Fibroblast of villous mesenchyme (primary cell): ENCODE data around the gene TMEM60. TPM values are rescaled to one million over a fixed set of nuclear protein-coding genes. Genes with fewer than 3 reads are reported as not detected.

Experiments
- DNase-seq: peaks from one replicate; pipeline ENCODE4 v3.0.0-alpha.2; 2010; ENCODE audit warnings: low read depth
- H3K4me3 ChIP-seq: 2 replicates; pipeline ENCODE4 v1.5.1; 2011; ENCODE audit warnings: low read depth, mild to moderate bottlenecking, low read length
- total RNA-seq: library from RNA; depleted of rRNA; stranded (reverse); fragments of >200 nt; gene quantifications from 2 replicates; pipeline ENCODE4 v1.2.3, GENCODE V29; 2012
- TF ChIP-seq, protein P1 (sequence below): IDR thresholded peaks from 2 replicates; pipeline ENCODE4 v1.5.1; 2012; ENCODE audit warnings: low read depth, mild to moderate bottlenecking, low read length; ENCODE audit not compliant: insufficient read depth

TMEM60 gene
- total RNA-seq, 1 donor, result 30.2 TPM

DNA sequence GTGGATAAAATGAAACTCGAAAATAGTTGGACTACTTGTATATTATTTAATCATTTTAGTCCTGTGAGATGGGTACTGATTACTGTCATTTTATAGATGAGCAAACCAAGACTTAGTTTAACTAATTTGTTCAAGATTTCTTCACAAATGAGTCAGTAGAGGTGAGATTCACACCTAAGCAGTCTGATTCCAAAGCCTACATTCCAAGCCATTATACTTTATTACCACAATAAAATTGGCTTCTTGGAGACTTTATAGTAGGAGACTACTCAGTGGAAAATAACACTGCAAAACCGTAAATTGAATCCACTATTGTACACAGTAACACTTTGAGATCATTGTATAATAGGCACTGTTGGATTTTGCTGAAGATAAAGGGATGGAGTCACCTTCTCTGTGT lies 2.5 kb upstream of the TMEM60 start:
- no peak for DNase-seq
- H3K4me3 ChIP-seq, result no peak overlapping the region
- TF ChIP-seq, protein P1, sequence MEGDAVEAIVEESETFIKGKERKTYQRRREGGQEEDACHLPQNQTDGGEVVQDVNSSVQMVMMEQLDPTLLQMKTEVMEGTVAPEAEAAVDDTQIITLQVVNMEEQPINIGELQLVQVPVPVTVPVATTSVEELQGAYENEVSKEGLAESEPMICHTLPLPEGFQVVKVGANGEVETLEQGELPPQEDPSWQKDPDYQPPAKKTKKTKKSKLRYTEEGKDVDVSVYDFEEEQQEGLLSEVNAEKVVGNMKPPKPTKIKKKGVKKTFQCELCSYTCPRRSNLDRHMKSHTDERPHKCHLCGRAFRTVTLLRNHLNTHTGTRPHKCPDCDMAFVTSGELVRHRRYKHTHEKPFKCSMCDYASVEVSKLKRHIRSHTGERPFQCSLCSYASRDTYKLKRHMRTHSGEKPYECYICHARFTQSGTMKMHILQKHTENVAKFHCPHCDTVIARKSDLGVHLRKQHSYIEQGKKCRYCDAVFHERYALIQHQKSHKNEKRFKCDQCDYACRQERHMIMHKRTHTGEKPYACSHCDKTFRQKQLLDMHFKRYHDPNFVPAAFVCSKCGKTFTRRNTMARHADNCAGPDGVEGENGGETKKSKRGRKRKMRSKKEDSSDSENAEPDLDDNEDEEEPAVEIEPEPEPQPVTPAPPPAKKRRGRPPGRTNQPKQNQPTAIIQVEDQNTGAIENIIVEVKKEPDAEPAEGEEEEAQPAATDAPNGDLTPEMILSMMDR, result no peak

DNA sequence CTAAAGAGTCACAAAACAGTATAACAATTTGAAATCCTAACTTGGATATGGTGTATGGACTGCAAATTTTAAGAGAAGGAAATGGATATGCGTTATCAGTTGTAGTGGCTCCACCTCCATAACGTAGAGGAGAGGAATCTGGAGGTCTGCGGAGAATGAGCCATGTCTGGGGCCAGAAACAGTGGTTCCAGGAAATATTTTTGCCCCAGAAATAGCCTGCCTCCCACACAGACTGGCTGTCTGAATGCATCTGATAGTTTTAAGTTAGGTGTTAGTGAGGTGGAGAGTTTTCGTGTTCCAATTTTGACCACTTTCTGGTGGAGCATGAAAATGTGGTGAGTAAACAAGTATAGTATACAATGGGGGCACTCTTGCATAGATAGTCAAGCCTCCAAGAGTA lies 1.9 kb upstream of the TMEM60 start:
- no peak for DNase-seq
- TF ChIP-seq, protein P1, result no peak
- peak overlapping the region; percentile 95 for H3K4me3 ChIP-seq

DNA sequence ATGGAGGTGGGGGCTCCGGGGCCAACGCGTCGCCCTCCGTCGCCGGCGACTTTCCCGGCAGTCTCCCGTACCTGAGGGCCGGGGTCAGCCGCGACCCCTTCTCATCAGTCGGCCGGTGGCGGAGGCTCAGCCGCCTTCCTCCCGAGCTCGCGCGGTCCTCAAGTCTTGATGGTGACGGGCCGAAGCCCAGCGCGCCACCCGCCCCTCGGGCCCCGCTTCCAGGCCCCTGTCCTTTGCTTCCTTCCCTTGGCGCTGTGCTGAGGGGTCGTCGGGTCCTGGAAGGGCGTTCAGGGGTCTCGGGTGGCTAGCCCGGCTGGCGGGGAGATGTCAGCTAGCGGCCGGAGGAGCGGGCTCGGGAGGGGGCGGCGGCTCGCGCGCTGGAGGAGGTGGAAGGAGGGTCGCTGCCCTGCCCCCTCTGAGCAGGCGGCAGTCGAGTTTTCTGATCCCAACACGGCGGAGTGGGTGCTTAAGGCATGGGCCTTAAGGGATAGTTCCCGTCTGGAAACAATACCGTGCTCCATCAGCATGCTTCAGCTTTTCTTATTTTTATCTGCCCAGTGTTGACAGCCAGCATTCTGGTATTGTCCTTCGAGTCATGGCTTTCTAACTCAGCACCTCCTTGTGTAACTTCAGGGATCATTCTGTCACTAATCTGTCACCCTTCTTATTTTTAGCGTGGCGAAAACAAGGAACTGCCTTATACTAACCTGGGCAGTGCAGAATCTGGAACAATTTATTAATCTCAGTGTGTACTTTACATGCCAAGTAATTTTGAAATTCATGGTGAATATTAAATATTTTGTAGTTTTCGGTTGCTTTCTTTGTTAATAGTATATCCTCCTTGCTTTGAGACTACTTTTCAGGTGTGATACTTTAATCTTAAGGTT lies 1.1 kb upstream of the TMEM60 start:
- H3K4me3 ChIP-seq, result peak overlapping the region; percentile 95
- DNase-seq, result peak; percentile 37
- TF ChIP-seq, protein P1, result no peak

DNA sequence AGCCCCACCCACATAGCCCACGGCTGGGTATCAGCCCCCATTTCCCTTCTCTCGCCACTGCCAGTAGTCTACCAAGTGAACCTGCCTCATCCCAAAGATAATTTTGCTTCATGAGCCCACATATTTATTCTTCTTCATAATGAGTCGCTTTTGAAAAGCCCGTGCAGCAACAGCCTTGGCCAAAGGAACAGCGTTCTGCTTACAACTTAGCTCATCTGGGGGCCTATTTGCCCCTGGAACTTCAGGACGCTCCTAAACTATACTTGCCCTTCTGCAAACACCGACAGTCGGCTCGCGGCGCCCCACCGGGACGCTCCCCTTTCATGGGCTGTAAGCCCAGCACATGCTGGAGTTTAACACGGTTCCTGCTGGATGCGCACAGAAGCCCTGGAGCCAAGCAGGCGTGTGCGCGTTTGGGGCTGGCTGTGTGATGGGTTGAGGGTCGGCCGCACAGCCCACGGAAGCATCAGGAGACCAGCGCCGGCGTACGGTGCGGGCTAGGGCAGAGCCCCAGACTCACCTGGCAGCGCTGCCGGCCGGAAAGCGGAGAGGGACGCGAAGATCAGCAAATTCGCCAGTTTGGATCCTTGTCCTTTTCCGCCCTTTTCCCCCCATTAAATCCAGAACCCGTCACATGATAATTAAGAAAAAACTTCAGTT lies 370 bp downstream of the TMEM60 start:
- no peak for DNase-seq
- H3K4me3 ChIP-seq, result peak overlapping the region; percentile 95
- TF ChIP-seq, protein P1, result no peak

DNA sequence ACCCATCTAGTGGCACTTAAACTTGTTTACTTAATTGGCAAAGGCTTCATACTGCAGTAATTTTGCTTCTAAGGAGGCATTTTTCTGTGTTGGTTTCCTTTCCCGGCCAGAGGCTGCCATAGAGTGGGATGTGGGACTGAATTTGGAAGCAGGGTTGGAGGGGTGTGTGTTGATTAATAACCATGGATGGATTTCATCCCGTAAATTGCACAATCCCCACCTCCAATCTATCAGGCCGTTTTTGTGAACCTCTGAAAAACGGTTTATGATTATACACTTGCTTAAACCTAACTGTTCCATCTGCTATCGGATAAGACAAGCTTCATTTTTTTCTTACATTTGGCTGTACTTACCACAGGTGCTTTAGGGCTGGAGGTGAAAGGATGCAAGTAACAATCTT lies 1.3 kb downstream of the TMEM60 start:
- TF ChIP-seq, protein P1, result no peak
- no peak for DNase-seq
- H3K4me3 ChIP-seq, result peak overlapping the region; percentile 95

DNA sequence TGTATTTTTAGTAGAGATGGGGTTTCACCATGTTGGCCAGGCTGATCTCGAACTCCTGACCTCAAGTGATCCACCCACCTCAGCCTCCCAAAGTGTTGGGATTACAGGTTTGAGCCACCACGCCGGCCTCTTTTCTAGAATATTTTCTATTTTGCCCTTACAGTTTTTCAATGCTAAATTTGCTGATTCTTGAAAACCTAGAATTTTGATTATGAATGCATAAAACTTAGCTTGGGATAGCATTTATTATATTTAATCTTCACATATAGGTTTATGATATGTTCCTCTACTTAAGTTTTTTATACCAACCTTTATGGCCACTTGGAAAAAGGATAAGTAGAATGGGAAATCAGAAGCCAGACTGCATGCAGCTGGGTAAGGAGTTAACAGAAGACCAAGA lies 2.1 kb downstream of the TMEM60 start:
- H3K4me3 ChIP-seq, result no peak overlapping the region
- DNase-seq, result no peak
- TF ChIP-seq, protein P1, result no peak
